Sigmoid colon (tissue), 7 donors: ENCODE data around the gene ENPP1. TPM values are rescaled to one million over a fixed set of nuclear protein-coding genes. Genes with fewer than 3 reads are reported as not detected.

Source experiments
- DNase-seq: peaks from one replicate; pipeline ENCODE4 v3.0.0-alpha.2; 2019
- H3K27ac ChIP-seq, 4 donors: fragments of 200-600 bp; sonication (generic); one replicate each; pipeline ENCODE4 v1.5.1; 2016 to 2019; ENCODE audit warnings: mild to moderate bottlenecking in 1 of 4
- H3K27me3 ChIP-seq, 3 donors: fragments of 200-600 bp; sonication (generic); one replicate each; pipeline ENCODE4 v1.5.1; 2019; ENCODE audit warnings: mild to moderate bottlenecking in 1 of 3
- H3K36me3 ChIP-seq, 4 donors: fragments of 200-600 bp; sonication (generic); one replicate each; pipeline ENCODE4 v1.5.1; 2016 to 2019
- H3K4me1 ChIP-seq, 4 donors: fragments of 200-600 bp; sonication (generic); one replicate each; pipeline ENCODE4 v1.5.1; 2017 to 2019
- H3K4me3 ChIP-seq, 4 donors: fragments of 200-600 bp; sonication (generic); one replicate each; pipeline ENCODE4 v1.5.1; 2017 to 2019; ENCODE audit warnings: mild to moderate bottlenecking in 2 of 4, moderate library complexity in 1 of 4
- H3K9me3 ChIP-seq, 4 donors: fragments of 200-600 bp in 3 of 4; sonication (generic) in 3 of 4; one replicate each; pipeline versions ENCODE4 v1.5.1 to v1.6.1; 2013 to 2019
- EP300 ChIP-seq, 4 donors: sonication (generic); formaldehyde crosslinking; IDR thresholded peaks; one replicate each; pipeline ENCODE4 v1.6.1; 2017; ENCODE audit warnings: antibody characterized with exemption in 4 of 4
- POLR2A ChIP-seq, 2 donors: fragments of 450-650 bp; IDR thresholded peaks; one replicate each; pipeline ENCODE4 v1.6.1; 2016; ENCODE audit warnings: antibody characterized with exemption in 2 of 2, mild to moderate bottlenecking in 2 of 2, moderate library complexity in 2 of 2
- POLR2AphosphoS5 ChIP-seq, 4 donors: sonication (generic); formaldehyde crosslinking; IDR thresholded peaks; one replicate each; pipeline ENCODE4 v1.6.1; 2017; ENCODE audit warnings: antibody characterized with exemption in 4 of 4
- WGBS, 2 donors: extraction: QIAGEN DNeasy Blood & Tissue Kit; methylation state at CpG; one replicate each; pipeline ENCODE4 v1.1.7; 2013; 5-methylcytosine and 5-hydroxymethylcytosine counted together
- intact Hi-C: fragments of 100-400 bp; cut with DNase I; formaldehyde crosslinking; loops from one replicate; pipeline ENCODE4 v1.15.1; 2023
- polyA plus RNA-seq, 3 donors: library from polyadenylated mRNA; stranded (reverse); fragments of 200-250 nt; gene quantifications; one replicate each; pipeline ENCODE4 v1.2.3, GENCODE V29; 2013
- total RNA-seq, 4 donors: library from RNA; depleted of rRNA; stranded (reverse); fragments of >200 nt; gene quantifications; one replicate each; pipeline ENCODE4 v1.1.0, GENCODE V29; 2016
- TF ChIP-seq, protein P1 (sequence below), 4 experiments: fragments of 450-650 bp in 3 of 4; fragments of 200-600 bp in 1 of 4; IDR thresholded peaks; one replicate each; pipeline ENCODE4 v1.5.1; 2016 to 2019; ENCODE audit warnings: antibody characterized with exemption in 4 of 4, mild to moderate bottlenecking in 3 of 4, moderate library complexity in 2 of 4
- donor health status: healthy with polysubstance abuse.
- donor health status: Bipolar disorder and iron deficiency.
- donor health status: healthy.

ENPP1 gene
- total and polyA plus RNA-seq, 7 donors: 1.2 to 7.2 (median 3.6) TPM

DNA sequence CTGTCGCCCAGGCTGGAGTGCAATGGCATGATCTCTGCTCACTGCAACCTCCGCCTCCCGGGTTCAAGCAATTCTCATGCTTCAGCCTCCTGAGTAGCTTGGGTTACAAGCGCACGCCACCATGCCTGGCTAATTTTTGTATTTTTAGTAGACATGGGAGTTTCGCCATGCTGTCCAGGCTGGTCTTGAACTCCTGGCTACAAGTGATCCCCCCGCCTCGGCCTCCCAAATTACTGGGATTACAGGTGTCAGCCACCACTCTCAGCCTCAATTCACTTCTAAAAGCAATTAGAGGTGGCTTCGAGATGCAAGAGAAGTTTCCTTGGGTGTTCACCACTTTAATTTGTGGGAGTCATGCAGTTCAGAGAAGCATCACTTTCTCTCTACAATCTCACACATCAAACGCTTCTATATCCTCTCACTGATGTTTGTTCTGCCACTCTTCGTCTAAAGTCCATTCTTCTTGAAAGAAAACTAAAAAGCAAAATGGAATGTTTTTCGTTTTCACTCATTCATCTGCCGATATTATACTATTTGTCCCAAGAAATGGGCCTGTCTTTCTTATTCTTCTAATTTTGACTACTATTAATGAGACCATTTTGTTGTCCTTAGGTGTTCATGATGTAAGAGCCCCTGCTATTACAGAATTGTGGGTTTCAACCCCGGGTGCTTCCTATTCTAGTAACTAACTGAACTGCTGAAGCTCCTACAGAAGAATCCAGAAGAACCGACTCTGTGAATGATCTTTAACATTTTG is 38.3 kb upstream of the ENPP1 start:
- TF ChIP-seq EP300 (IDR thresholded peaks at IDR 0.05) (no peak), POLR2A (IDR thresholded peaks at IDR 0.05) (no peak), POLR2AphosphoS5 (IDR thresholded peaks at IDR 0.05) (no peak)
- TF ChIP-seq, protein P1, sequence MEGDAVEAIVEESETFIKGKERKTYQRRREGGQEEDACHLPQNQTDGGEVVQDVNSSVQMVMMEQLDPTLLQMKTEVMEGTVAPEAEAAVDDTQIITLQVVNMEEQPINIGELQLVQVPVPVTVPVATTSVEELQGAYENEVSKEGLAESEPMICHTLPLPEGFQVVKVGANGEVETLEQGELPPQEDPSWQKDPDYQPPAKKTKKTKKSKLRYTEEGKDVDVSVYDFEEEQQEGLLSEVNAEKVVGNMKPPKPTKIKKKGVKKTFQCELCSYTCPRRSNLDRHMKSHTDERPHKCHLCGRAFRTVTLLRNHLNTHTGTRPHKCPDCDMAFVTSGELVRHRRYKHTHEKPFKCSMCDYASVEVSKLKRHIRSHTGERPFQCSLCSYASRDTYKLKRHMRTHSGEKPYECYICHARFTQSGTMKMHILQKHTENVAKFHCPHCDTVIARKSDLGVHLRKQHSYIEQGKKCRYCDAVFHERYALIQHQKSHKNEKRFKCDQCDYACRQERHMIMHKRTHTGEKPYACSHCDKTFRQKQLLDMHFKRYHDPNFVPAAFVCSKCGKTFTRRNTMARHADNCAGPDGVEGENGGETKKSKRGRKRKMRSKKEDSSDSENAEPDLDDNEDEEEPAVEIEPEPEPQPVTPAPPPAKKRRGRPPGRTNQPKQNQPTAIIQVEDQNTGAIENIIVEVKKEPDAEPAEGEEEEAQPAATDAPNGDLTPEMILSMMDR (IDR thresholded peaks at IDR 0.05): no peak
- H3K27me3 ChIP-seq: no peaks in the 10 kb centered on the region
- no peaks in the 10 kb centered on the region for H3K4me1 ChIP-seq
- no peak overlapping the region for H3K27ac ChIP-seq
- 89 to 90% methylated on average over 15 of the region's 15 CpGs for WGBS, 2 donors
- H3K4me3 ChIP-seq: no peak overlapping the region
- intact Hi-C loops: no loop called here
- no peaks in the 10 kb centered on the region for H3K36me3 ChIP-seq
- no peaks in the 10 kb centered on the region for H3K9me3 ChIP-seq
- DNase-seq: no peak

DNA sequence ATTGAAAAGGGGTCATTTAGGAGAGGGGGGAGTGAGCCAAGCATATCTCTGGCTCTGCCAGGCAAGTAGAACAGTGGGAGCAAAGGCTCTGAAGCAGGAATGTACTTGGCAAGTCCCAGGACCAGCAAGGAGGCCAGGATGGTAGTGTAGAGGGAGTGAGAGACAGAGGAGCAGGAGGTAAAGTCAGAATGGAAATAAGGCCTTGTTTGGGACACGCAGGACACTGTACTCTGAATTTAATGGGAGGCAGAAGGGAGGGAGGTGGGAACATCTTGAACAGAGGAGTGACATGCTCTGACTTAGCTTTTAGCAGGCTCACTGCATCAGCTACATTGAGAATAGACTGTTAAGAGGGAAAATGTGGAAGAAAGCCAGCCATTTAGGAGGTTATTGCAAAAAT is 37.0 kb upstream of the ENPP1 start:
- no peaks in the 10 kb centered on the region for H3K27me3 ChIP-seq
- no peak overlapping the region for H3K27ac ChIP-seq
- WGBS, 2 donors: 85 to 92% methylated on average over 1 of the region's 1 CpG
- DNase-seq: no peak
- no peaks in the 10 kb centered on the region for H3K36me3 ChIP-seq
- intact Hi-C loops: no loop called here
- no peak overlapping the region for H3K4me3 ChIP-seq
- no peak for TF ChIP-seq POLR2A (IDR thresholded peaks at IDR 0.05)
- no peak for TF ChIP-seq EP300 (IDR thresholded peaks at IDR 0.05)
- TF ChIP-seq, protein P1 (IDR thresholded peaks at IDR 0.05): no peak
- TF ChIP-seq POLR2AphosphoS5 (IDR thresholded peaks at IDR 0.05): no peak
- H3K9me3 ChIP-seq: no peaks in the 10 kb centered on the region
- no peaks in the 10 kb centered on the region for H3K4me1 ChIP-seq

DNA sequence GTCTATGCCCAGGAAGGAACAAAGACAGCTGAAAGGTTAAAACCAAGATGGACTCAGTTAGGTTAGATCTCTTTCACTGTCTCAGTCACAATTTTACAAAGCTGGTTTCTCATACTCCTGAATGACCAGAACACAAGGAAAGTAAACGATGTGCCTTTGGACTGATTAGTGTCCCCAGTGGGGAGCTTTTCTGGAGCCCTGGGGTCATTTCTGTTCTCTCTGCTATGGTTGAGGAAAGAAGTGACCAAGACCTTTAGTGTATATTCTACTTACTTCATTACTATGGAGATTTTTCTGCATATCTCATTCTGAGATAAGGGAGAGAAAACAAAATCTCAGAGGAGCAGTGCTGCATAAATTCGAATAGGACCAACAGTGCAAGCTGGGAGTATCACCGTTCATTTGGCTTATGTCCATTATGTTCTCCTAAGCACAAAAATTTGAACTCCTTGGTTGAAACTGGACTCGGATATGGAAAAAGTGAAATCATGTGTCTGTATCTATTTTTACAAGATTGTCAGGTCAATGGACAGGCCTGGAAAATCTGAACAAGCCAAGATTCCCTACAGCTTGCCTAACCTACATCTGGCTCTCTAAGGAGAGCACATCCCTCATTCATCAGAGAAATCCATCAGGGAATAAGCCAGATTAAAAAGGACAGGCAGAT is 34.4 kb upstream of the ENPP1 start:
- Histone ChIP-seq H3K4me1 (no peaks in the 10 kb centered on the region), H3K4me3 (no peak overlapping the region), H3K27ac (no peak overlapping the region), H3K9me3 (no peaks in the 10 kb centered on the region), H3K27me3 (no peaks in the 10 kb centered on the region), H3K36me3 (no peaks in the 10 kb centered on the region)
- intact Hi-C loops: no loop called here
- TF ChIP-seq, protein P1 (IDR thresholded peaks at IDR 0.05): no peak
- no peak for TF ChIP-seq POLR2A (IDR thresholded peaks at IDR 0.05)
- no peak for TF ChIP-seq POLR2AphosphoS5 (IDR thresholded peaks at IDR 0.05)
- no peak for TF ChIP-seq EP300 (IDR thresholded peaks at IDR 0.05)
- 75 to 76% methylated on average over 4 of the region's 4 CpGs for WGBS, 2 donors
- no peak for DNase-seq

DNA sequence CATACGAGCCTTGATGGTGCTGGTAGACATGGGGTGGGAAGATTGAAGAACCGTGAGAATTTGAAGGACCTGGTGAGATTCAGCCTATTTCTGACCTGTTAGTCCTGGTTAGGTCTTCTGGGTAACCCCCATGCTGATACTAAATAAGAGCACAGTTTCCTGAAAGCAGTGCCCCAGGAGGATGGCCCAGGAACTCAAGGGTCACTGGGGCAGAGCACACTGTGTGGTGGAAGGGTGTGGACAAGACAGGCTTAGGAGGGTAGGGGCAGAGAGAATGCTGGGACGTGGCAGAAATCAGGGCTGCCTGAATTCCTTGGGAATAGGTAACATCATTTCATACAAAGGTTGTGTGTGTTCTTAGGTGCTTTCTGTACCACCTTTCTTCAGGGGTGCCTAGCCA is 31.9 kb upstream of the ENPP1 start:
- TF ChIP-seq POLR2AphosphoS5 (IDR thresholded peaks at IDR 0.05) (no peak), EP300 (IDR thresholded peaks at IDR 0.05) (no peak), POLR2A (IDR thresholded peaks at IDR 0.05) (no peak)
- TF ChIP-seq, protein P1 (IDR thresholded peaks at IDR 0.05): no peak
- H3K4me1 ChIP-seq: no peaks in the 10 kb centered on the region

More for the DNA sequence above, 31.9 kb upstream of the ENPP1 start:
- 84 to 91% methylated on average over 3 of the region's 3 CpGs for WGBS, 2 donors
- intact Hi-C loops: no loop called here
- H3K9me3 ChIP-seq: no peaks in the 10 kb centered on the region
- no peaks in the 10 kb centered on the region for H3K27me3 ChIP-seq
- no peak for DNase-seq
- H3K36me3 ChIP-seq: no peaks in the 10 kb centered on the region
- no peak overlapping the region for H3K4me3 ChIP-seq
- H3K27ac ChIP-seq: no peak overlapping the region
